HG03439 (cell line): Measurements from ENCODE around the gene SEMA3E.
"Not testable (repeated sequence)": the region's sequence is repeated elsewhere in the genome, so short reads cannot be mapped to it uniquely, and the experiment has no call there.

Experiments
- ATAC-seq: cut with Tn5 transposase; IDR thresholded peaks from one replicate; pipeline ENCODE4 v1.9.1; 2021; ENCODE audit warnings: mild to moderate bottlenecking, moderate library complexity; ENCODE audit not compliant: unreplicated experiment

SEMA3E gene

DNA sequence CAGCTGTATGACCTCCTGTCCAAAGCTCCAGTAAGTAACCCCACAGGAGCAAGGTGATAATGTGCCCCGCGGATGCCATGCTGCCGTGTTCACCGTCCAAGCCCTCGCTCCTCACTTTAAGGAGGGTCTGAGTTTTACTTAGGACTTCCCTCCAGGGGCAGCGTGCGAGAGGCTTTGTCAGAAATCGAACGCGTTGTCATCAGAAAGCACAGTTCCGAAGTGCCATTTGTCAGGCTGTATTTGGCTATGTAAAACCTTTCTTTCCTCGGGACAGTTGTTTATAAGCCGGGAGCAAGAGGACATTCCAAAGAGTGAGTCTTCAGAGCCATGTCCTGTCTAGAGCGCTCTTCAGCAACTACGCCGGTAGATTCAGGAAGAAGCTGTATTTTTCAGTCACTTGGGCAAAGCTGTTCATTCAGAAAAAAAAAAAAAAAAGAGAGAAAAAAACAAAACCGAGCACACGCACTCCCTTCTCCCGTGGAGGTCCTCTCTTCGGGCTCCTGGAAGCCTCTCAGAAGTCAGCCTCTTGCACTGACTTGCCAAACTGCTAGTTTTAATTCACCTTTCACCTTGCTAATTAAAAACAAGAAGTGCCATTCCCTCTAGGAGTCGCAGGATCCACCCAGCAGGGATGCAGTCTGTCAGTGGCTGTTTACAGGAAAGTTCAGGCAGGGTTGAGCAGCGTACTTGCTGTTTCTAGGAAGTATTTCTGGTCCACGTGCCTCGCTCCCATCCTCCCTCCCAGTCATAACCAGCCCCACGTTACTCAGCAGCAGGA lies at the start of gene SEMA3E:
TSS of gene SEMA3E (minus strand) at position 676 of the 778 bp plus-strand sequence.
- ATAC-seq: no peak

DNA sequence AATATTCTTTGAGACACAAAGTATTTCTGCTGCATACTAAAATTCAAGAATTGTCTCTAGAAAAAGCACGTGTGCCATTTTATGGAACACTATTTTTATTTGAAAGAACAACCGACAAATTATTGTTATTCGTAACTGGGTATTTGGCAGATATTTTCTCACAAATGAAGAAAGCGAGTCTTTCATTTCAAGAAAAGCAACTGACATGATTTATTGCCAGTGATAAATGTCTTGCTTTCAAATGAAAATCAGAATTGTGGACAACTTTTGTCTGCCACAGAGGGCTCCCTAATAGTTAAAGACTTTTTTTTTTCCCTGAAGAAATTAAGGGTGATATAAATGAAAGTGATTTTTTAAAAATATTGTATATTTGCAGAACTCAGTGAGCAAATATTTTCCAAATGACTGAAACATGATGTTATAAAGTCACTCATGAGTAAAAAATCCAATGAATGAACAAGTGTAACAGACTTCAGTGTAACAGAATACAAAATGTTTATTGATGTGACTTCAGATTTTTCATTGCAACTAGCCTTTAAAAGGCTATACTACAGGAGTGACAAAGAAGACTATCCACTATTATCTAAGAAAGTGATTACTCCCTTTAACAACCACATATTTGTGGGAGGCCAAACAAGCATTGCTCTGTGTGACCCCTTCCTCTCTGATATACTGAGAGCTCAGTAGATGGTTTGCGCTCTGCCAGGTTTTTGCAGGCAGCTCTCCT lies 49.0 kb upstream of the SEMA3E start:
- no peak for ATAC-seq

DNA sequence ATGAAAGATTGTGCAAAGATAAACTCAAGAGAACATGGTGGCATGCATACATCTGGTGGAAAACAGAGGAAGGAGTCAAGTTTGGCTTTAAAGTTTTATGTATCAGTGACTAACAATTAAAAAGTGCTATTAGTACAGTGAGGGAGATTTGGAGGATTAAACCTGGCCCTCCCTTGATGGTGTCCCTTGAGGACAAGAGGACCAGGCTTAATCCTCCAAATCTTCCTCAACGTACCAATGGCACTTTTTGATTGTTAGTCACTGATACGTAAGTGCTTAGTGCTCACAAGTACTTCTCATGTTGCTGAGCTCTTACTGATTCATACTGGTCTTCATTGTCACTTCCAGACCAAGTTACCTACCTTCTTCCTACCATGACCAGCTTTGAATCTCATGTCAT lies 47.2 kb upstream of the SEMA3E start:
- no peak for ATAC-seq

DNA sequence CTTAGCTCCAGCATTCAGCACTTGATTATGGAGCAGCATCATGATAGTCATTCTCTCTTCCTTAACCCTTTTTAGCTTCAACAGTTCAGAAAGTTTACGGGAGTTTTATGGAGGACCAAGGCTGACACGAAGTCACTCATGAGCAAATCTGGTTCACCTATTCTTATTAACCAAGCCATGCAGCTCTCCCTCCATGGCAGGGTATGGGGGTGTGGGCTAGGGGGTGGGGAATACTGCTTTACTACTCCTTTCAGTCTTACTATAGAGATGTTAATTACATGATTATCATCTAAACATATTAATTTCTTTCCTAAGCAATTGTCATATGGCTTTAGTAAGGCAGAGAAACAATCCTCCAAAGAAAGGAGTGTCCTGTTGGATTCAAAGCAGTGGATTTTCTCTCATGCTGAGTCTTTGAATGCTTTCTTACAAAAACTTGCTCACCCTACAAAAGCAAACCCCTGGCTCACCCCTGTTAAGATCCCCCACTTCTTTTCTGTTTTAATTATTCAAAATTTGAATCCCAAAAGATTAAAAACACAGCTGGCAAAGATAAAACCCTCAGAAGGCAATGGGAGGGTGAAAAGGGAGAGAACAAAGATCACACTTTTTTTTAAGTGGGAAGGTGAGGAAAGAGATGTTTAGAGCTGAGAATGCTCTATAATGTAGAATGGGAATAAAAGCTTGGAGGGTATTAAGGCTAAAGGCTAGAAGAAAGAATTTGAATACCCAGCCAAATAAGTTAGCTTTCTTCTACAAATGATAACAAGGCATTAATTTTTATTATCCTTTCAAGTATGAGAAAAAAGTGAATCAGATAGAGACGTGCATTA lies 46.4 kb upstream of the SEMA3E start:
- no peak for ATAC-seq

DNA sequence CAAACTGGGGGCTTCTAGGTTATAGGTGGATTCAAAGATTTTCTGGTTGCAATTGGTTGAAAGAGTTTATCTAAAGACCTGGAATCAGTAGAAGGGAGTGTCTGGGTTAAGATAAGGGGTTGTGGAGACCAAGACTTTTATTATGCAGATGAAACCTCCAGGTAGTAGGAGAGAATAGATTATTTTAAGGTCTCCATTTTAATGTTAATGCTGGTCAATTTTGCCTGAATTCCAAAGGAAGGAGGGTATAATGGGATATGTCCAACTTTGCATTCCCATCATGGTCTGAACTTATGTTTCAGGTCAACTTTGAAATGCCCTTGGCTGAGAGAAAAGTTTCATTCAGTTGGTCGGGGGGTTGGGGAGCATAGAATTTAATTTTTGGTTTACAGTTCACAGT lies 44.3 kb upstream of the SEMA3E start:
- no peak for ATAC-seq

DNA sequence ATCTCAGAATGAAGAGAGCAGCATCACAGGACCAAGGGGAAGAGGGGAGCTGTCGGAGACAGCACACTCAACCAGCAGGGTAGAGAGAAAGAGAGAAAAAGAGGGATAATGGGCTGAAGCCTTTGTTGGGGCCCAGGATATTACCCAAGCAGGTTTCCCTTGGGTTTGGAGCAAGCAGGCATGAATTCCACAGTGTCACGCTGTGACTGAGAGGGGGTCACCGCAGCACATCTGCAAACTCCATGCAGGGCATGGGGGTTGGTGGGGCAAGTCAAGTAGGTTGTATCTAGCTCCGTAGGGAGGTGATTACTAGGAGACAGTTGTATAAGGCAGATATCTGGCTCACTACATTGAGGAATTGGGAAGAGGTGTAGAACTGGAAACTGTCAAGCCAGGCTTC lies 42.2 kb upstream of the SEMA3E start:
- ATAC-seq: no peak

DNA sequence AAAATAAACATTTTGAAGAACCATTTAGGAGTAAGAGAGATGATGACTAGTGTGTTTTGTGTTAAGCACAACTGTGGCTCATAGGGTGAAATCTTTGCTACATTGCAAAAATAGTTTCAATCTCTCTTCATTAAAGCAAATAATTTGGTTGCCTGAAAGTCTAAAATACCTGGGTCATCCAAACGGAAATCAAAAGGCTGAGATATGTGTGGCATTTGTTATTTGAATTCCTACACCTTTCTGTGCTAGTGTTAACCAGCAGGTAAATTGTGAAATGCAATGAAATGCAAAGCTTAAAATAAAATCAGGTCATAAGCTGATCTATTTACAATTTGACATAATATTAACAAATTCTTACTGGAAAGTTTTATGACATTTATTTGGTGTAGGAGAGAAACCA lies 40.9 kb upstream of the SEMA3E start:
- ATAC-seq: no peak

DNA sequence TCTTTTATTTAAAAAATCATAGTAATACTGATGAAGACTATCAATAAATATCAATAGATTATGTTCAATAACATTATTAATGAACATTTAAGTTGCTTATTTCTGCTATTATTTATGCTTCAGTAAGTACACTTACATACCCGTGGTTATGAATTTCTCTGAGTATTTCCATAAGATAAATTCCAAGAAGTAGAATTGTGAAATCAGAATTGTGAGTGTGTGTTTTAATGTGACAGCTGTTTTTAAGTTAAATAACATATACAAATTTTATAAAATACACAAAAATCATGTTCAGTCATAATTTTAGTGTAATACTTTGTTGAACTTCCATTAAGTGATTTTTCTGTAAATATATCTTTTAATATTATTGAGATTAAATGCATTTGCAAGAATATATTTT lies 37.5 kb upstream of the SEMA3E start:
- ATAC-seq: no peak

DNA sequence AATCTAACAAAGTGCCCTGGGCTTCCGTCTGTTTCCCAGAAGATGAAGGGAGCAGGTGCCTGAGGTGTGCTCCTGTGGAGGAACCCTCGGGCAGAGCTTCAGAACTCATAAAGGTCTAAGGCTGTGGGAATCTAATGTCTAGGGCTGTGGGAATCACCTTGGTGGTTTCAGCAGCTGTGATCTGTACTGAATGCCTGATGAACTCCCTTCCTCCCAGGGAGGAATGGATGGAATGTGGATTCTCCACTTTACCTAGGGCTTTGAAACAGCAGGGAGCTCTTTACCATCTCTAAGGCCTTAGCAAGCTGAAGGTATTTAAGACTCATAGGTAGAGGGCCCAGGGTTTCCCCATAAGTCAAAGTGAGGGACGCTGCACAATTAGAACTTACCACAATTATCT lies 36.0 kb upstream of the SEMA3E start:
- no peak for ATAC-seq

DNA sequence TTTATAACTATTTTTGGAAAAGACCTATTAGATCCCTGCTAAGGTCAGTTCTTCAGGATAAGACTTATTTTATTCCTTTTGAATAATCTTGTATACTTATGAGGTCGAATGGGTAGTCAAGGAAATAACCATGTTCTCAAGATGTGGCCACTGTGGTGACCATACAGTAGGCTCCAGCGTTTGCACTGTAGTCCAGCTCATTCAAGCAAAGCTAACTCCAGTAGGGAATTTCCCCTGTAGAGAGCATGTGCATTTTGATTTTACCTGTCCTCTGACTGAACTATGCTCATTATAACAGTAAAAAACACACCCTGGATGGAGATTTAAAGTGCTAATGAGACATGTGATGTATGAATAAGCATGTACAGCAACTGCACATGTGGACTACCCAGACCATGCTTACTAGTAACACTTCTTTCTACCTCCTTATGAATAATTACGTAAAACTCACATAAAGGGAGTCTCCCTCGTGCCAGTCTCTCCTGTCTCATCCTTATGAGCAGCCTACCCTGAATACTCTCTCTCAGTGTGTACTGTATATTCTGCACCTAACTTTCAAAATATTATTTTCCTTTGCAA lies 32.4 kb upstream of the SEMA3E start:
- no peak for ATAC-seq

DNA sequence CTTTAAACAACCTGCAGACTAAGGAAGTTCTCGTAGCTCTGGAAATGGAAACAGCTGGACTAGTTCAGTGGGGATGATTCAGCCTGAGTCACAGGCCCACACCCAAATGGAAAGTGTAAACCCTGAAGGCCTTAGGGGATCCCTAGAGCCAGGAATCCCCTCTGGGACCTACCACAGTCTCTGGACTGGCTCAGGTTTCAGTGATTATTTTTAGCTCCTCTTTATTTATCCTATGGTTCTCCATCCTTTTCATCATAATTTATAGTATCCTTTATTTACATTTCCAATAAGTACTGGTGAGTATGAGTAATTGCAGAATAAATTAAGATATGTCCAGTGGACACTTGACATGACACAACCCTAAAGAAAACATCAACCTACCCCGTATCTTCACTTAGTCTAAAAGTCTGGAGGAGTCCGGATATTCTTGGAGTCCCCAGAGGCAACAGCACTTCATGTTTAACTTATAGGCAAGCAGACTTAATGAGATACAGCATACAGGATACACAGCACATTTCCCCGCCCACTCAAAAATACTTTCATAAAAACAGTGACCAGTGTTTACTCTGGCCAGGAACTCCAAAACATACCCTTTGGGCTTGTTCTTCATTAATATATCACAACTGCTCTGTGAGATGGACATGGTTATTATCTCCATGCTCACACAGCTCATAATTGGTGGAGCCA lies 28.4 kb upstream of the SEMA3E start:
- no peak for ATAC-seq

DNA sequence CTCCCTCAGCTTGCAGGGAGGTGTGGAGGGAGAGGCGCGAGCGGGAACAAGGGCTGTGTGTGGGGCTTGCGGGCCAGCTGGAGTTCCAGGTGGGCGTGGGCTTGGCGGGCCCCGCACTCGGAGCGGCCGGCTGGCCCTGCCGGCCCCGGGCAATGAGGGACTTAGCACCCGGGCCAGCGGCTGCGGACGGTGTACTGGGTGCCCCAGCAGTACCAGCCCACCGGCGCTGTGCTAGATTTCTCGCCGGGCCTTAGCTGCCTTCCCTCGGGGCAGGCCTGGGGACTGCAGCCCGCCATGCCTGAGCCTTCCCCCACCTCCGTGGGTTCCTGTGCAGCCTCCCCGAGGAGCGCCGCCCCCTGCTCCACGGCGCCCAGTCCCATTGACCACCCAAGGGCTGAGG lies 24.4 kb upstream of the SEMA3E start:
- not testable (repeated sequence) for ATAC-seq

DNA sequence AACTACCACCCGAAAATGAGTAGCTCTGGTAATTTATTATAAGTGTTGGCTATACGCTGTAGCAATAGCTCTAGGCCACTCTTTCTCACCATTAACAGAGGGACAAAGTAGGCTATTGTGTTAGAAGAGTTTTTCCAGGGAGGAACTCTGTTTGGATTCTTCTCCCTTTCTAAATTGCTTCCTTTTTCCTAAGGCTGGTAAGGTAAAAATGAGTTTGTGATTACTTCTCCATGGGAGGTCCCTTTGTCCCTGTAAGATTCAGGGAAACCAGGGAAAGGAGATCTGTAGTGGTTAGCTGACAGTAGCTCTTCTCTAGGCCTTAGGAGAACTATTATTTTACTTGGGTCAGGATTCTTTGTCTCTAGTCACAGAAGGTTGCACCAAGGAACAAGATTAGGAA lies 23.2 kb upstream of the SEMA3E start:
- ATAC-seq: no peak

DNA sequence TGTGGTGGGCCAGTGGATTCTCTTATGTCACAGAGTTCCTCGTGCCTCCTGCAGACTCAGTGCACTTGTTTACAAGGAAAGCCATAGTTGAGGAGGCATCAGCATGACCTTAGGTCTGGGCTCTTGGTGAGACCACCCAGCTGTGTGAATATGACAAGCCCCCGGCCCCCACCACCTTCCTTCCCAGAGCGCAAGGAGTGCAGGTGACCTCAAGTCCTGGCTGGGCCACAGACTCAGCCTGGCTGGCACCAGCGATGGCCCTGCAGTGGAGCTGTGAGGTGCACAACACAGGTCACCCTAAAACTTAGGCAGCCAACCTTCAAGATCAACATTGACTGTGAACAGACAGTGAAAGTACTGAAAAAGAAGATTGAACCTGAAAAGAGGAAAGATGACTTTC lies 14.2 kb upstream of the SEMA3E start:
- ATAC-seq: no peak

DNA sequence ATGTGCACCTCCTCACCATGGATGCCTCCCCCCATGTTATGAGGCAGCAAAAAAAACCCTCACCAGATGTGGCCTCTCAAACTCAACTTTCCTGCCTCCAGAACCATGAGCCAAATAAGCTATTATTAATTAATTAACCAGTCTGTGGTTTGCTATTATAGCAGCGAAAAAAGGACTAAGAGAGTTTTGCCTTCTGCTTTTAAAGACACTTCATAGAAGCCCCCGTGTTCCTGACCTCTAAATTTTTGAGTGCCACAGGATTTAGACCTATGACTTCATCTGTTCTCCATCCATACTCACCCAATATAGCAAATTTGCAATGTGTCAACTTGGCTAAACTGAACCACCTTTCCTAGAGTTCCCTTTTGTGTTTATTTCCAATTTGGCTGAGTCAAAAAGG lies 9.2 kb upstream of the SEMA3E start:
- no peak for ATAC-seq

DNA sequence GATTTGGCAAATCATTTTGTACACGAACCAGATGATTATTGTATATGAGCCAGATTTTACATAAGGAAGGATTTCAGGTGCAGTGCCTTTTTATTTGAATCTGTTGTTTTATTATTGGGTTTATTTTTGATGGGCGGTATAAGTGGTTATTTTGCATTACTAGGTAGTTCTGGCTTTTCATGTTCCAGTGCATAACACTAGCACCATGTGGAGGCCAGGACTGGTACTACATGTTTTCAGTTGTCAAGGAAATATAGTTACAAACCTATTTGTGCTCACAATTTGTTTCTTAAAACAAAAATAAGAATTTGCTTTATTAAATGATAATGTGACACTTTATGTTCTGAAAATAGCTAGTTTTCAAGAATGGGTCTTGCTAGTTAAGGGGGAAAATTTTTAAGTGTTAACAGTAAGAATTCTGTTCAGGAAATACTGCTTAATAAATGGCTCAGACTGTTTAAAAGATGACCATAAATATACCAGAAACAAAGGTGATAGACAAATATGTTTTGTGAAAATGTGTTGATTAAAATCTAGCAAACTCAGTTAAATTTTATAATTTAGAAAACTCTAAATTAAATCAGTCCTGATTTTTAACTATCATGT lies 7.1 kb upstream of the SEMA3E start:
- ATAC-seq: peak; percentile 91

DNA sequence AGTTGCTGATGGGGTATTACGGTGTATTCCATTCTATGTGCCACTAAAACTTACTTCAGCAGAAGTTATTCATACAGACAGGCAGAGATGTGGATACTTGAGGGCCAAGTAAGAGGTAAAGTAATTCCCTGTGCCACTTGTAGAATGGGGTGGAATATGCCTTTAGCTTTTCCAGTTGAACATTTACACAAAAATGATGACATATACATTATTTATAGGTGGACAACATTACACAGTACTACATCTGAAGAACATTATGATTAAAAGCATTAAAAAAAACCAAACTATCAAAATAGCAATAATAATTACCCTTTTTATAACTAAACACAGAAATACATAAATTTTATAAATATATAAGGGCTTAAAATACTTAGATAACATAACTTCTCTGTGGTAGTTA lies 3.5 kb upstream of the SEMA3E start:
- ATAC-seq: no peak

DNA sequence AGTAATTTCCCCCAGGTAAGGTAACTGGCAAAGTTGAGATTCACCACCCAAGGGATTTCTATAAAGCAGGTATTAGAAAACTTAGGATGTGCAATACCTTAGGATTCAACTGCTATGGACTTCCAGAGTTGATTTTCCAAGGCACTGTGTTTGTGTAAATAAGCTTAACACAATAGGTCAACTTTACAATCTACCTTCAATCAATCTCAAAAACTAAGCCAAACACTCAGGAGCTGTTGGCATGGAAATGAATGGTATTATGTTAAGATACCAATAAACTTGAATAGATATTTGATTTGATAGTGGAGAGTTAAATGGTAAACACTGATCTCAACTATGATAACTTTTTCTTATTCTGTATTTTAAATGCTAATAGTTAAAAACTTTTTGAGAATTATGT lies 762 bp upstream of the SEMA3E start:
- no peak for ATAC-seq

DNA sequence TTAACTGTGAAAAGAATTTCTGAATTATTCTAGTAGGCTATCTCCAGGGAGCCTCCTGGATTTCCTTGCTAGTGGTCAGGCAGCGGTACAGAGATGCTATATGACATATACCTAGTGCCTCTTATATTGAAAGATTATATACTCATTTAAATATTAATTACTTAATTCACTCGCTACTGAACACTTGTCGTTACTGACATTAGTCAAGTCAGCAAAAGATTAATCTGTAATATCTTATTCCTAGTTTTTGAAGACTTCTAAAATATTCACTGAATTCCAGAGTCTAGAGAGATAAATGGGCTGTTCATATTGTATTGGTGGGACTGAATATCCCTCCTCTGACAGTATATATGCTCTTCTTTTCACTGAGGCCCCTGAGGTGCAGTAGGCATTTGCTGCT lies 2.9 kb downstream of the SEMA3E start:
- ATAC-seq: no peak

DNA sequence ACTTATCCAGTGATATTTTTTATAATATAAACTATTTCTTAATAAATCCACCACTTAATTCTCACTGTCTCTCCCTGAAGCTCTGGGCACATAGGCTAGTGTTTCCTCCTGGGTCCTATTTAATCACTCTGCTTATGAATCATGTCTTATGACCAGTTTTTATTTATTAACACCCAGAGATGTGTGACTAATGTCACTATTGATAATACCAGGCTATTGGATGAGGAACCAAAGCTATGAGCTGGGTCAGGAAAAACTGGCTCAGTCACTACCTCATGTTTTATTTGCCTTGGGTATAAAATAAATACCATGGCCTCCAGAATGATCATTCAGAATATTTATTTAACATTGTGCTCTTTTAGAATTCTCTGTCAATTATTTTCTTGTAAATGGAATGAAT lies 5.2 kb downstream of the SEMA3E start:
- no peak for ATAC-seq
